Peyer's patch (tissue), 4 donors: Measurements from ENCODE around the gene FBXO24.

ENCODE experiments used
- CTCF ChIP-seq, 6 experiments: fragments of 450-650 bp in 4 of 6; fragments of 200-600 bp in 2 of 6; sonication (generic) in 1 of 6; IDR thresholded peaks; one replicate each; pipeline ENCODE4 v1.5.1; 2017 to 2019; ENCODE audit warnings: antibody characterized with exemption in 6 of 6, mild to moderate bottlenecking in 3 of 6, moderate library complexity in 1 of 6
- POLR2A ChIP-seq, 2 donors: fragments of 450-650 bp; IDR thresholded peaks; one replicate each; pipeline ENCODE4 v1.5.1; 2017; ENCODE audit warnings: antibody characterized with exemption in 2 of 2, mild to moderate bottlenecking in 2 of 2, moderate library complexity in 2 of 2

- no peak for TF ChIP-seq CTCF (IDR thresholded peaks at IDR 0.05)
- no peak for TF ChIP-seq POLR2A (IDR thresholded peaks at IDR 0.05)
Measured at GRCh38 chr7:100553032-100553431, 33.1 kb upstream of the FBXO24 start.
